ENCODE data around the gene VGLL2. TPM values are rescaled to one million over a fixed set of nuclear protein-coding genes. Genes with fewer than 3 reads are reported as not detected.

The VGLL2 gene
- total RNA-seq, 6 experiments from 2014 or later, result not detected

GRCh38 chr6:117298941-117299340 is 33.6 kb downstream of the VGLL2 start:
- intact Hi-C loops (cut with DNase I), result no loop called here
- no peak for ATAC-seq
- WGBS (ENCODE audit: insufficient coverage, low coverage, low lambda C conversion rate, missing lambda C conversion rate), result 68% methylated on average over 3 of the region's 3 CpGs
- no peaks in the 10 kb centered on the region for H3K27me3 ChIP-seq
- DNase-seq, result no peak
- no peaks in the 10 kb centered on the region for H3K4me1 ChIP-seq
- H3K4me3 ChIP-seq, result no peak overlapping the region
- no peaks in the 10 kb centered on the region for H3K36me3 ChIP-seq
- no peaks in the 10 kb centered on the region for H3K9me3 ChIP-seq
- TF ChIP-seq POLR2A (IDR thresholded peaks at IDR 0.05) (no peak), CTCF (IDR thresholded peaks at IDR 0.05) (no peak)
- H3K27ac ChIP-seq, result no peak overlapping the region

- Histone ChIP-seq H3K27ac (no peak overlapping the region), H3K36me3 (no peaks in the 10 kb centered on the region), H3K4me1 (no peaks in the 10 kb centered on the region), H3K4me3 (no peak overlapping the region), H3K9me3 (no peaks in the 10 kb centered on the region), H3K27me3 (no peaks in the 10 kb centered on the region)
- DNase-seq (no peak), ATAC-seq (no peak)
- TF ChIP-seq POLR2A (IDR thresholded peaks at IDR 0.05) (no peak), CTCF (IDR thresholded peaks at IDR 0.05) (no peak)
- 65% methylated on average over 2 of the region's 3 CpGs for WGBS (ENCODE audit: insufficient coverage, low coverage, low lambda C conversion rate, missing lambda C conversion rate)
- intact Hi-C loops (cut with DNase I), result no loop called here
Measured at GRCh38 chr6:117303323-117303722, 38.0 kb downstream of the VGLL2 start.

- no peak for TF ChIP-seq POLR2A (IDR thresholded peaks at IDR 0.05)
- TF ChIP-seq CTCF (IDR thresholded peaks at IDR 0.05), result no peak
- Histone ChIP-seq H3K4me3 (no peak overlapping the region), H3K9me3 (no peaks in the 10 kb centered on the region), H3K4me1 (no peaks in the 10 kb centered on the region), H3K27ac (no peak overlapping the region), H3K27me3 (no peaks in the 10 kb centered on the region), H3K36me3 (no peaks in the 10 kb centered on the region)
- DNase-seq (no peak), ATAC-seq (no peak)
- 80% methylated on average over 1 of the region's 2 CpGs for WGBS (ENCODE audit: insufficient coverage, low coverage, low lambda C conversion rate, missing lambda C conversion rate)
- intact Hi-C loops (cut with DNase I), result no loop called here
Measured at GRCh38 chr6:117304446-117304845, 39.1 kb downstream of the VGLL2 start.

GRCh38 chr6:117306227-117306790 is 41.0 kb downstream of the VGLL2 start:
- Histone ChIP-seq H3K4me3 (no peak overlapping the region), H3K27ac (no peak overlapping the region), H3K36me3 (no peaks in the 10 kb centered on the region), H3K27me3 (no peaks in the 10 kb centered on the region), H3K9me3 (no peaks in the 10 kb centered on the region), H3K4me1 (no peaks in the 10 kb centered on the region)
- TF ChIP-seq POLR2A (IDR thresholded peaks at IDR 0.05) (no peak), CTCF (IDR thresholded peaks at IDR 0.05) (no peak)
- 67% methylated on average over 3 of the region's 3 CpGs for WGBS (ENCODE audit: insufficient coverage, low coverage, low lambda C conversion rate, missing lambda C conversion rate)
- no peak for ATAC-seq
- intact Hi-C loops (cut with DNase I), result no loop called here
- DNase-seq, result no peak

- DNase-seq (no peak), ATAC-seq (no peak)
- whole genome bisulfite sequencing (ENCODE audit: insufficient coverage, low coverage, low lambda C conversion rate, missing lambda C conversion rate), result 96% methylated on average over 3 of the region's 3 CpGs
- no peaks in the 10 kb centered on the region for H3K4me1 ChIP-seq
- no peak overlapping the region for H3K27ac ChIP-seq
- intact Hi-C loops (cut with DNase I), result no loop called here
- H3K27me3 ChIP-seq, result no peaks in the 10 kb centered on the region
- H3K4me3 ChIP-seq, result no peak overlapping the region
- H3K36me3 ChIP-seq, result no peaks in the 10 kb centered on the region
- TF ChIP-seq POLR2A (IDR thresholded peaks at IDR 0.05) (no peak), CTCF (IDR thresholded peaks at IDR 0.05) (no peak)
- no peaks in the 10 kb centered on the region for H3K9me3 ChIP-seq
Measured at GRCh38 chr6:117307655-117308054, 42.3 kb downstream of the VGLL2 start.

Measured in right lobe of liver (tissue), 6 donors.